Right lobe of liver (tissue), 6 donors: Measurements from ENCODE around the gene SLC22A6. TPM values are rescaled to one million over a fixed set of nuclear protein-coding genes. Genes with fewer than 3 reads are reported as not detected.

ENCODE experiments used
- ATAC-seq, 4 donors: fragments of 200-7000 bp; cut with Tn5 transposase; one replicate each; pipeline ENCODE4 v1.9.1; 2020; ENCODE audit warnings: mild to moderate bottlenecking in 4 of 4, moderate library complexity in 4 of 4
- DNase-seq, 3 donors: peaks; one replicate each; pipeline ENCODE4 v3.0.0-alpha.2; 2020
- H3K27ac ChIP-seq, 3 donors: fragments of 200-600 bp; one replicate each; pipeline ENCODE4 v1.8.0; 2022
- H3K27me3 ChIP-seq, 2 donors: fragments of 200-600 bp; one replicate each; pipeline ENCODE4 v1.8.0; 2022
- H3K36me3 ChIP-seq, 4 donors: fragments of 200-600 bp; sonication (generic) in 1 of 4; one replicate each; pipeline versions ENCODE4 v1.5.1 to v1.8.0; 2017 to 2022; ENCODE audit warnings: control low read depth in 1 of 4
- H3K4me1 ChIP-seq, 4 donors: fragments of 200-600 bp; sonication (generic) in 1 of 4; one replicate each; pipeline versions ENCODE4 v1.5.1 to v1.8.0; 2017 to 2022; ENCODE audit warnings: control low read depth in 1 of 4
- H3K4me3 ChIP-seq, 3 donors: fragments of 200-600 bp; one replicate each; pipeline ENCODE4 v1.8.0; 2022
- H3K9me3 ChIP-seq, 4 donors: fragments of 200-600 bp; sonication (generic) in 1 of 4; one replicate each; pipeline versions ENCODE4 v1.5.1 to v1.8.0; 2017 to 2022; ENCODE audit warnings: control low read depth in 1 of 4
- CTCF ChIP-seq, 4 donors: fragments of 200-600 bp in 3 of 4; fragments of 450-650 bp in 1 of 4; IDR thresholded peaks; one replicate each; pipeline versions ENCODE4 v1.5.1 to v1.8.0; 2016 to 2022; ENCODE audit warnings: antibody characterized with exemption in 4 of 4, mild to moderate bottlenecking in 2 of 4
- POLR2A ChIP-seq: fragments of 450-650 bp; IDR thresholded peaks from one replicate; pipeline ENCODE4 v1.6.1; 2017; ENCODE audit warnings: antibody characterized with exemption, mild to moderate bottlenecking
- WGBS: methylation state at CpG from one replicate; pipeline ENCODE4 v1.1.6; 2018; ENCODE audit warnings: low coverage, low lambda C conversion rate; ENCODE audit not compliant: insufficient coverage; ENCODE audit errors: missing lambda C conversion rate; 5-methylcytosine and 5-hydroxymethylcytosine counted together
- intact Hi-C, 2 donors: fragments of 100-400 bp; cut with DNase I; formaldehyde crosslinking; loops; one replicate each; pipeline versions ENCODE4 v1.11.2 to v1.14.1; 2022
- total RNA-seq, 6 experiments: library from RNA; depleted of rRNA in 2 of 6; stranded (reverse); fragments of >200 nt in 2 of 6; fragmentation: NEBNext Ultra II Directional in 3 of 6; extraction: Animal tissue kit (Norgen Biotek cat#: 25700) in 3 of 6; gene quantifications; one replicate each; pipeline versions ENCODE4 v1.1.0 to v1.2.4, GENCODE V29; 2016 to 2023
- donor health status: DM: no; HTN: yes; CAD: no.
- donor health status: DM: no; HTN: no; CAD: no.
- donor health status: DM: no; HTN: no; CAD: no.
- donor health status: DM: no; HTN: yes; CAD: no.
- donor health status: DM: no; HTN: yes; CAD: no.

Gene SLC22A6
- total RNA-seq, 6 experiments from 2014 or later = not detected

- H3K36me3 ChIP-seq = no peaks in the 10 kb centered on the region
- no peak for TF ChIP-seq CTCF (IDR thresholded peaks at IDR 0.05)
- TF ChIP-seq POLR2A = no peak
- no peaks in the 10 kb centered on the region for H3K9me3 ChIP-seq
- 55% methylated on average over 4 of the region's 18 CpGs for WGBS
- intact Hi-C loops = loop anchor here in 1 of 2 donors (5.0 kb wide), 1 partner anchor 108 kb away; no protein-coding TSS in a partner anchor
- H3K4me1 ChIP-seq = no peaks in the 10 kb centered on the region
- no peaks in the 10 kb centered on the region for H3K27me3 ChIP-seq
- no peak for DNase-seq
- H3K27ac ChIP-seq = no peak within 1 kb of the TSS
- H3K4me3 ChIP-seq = no peak within 1 kb of the TSS
- ATAC-seq = peak in 1 of 4 donors; percentile 12
Observed at GRCh38 chr11:63015521-63016215, 30.9 kb upstream of the SLC22A6 start, which contains the start of gene SLC22A8. TSS of gene SLC22A8 (minus strand) at chr11:63015841. CDS start at chr11:63014958, 883 bp downstream.

- no peaks in the 10 kb centered on the region for H3K36me3 ChIP-seq
- H3K27ac ChIP-seq = no peak overlapping the region
- H3K27me3 ChIP-seq = no peaks in the 10 kb centered on the region
- no peak overlapping the region for H3K4me3 ChIP-seq
- 86% methylated on average over 11 of the region's 13 CpGs for WGBS
- intact Hi-C loops = loop anchor here in 1 of 2 donors (5.0 kb wide), 1 partner anchor 107 kb away; no protein-coding TSS in a partner anchor
- H3K4me1 ChIP-seq = no peaks in the 10 kb centered on the region
- ATAC-seq (no peak), DNase-seq (no peak)
- TF ChIP-seq POLR2A (no peak), CTCF (IDR thresholded peaks at IDR 0.05) (no peak)
- no peaks in the 10 kb centered on the region for H3K9me3 ChIP-seq
Observed at GRCh38 chr11:63014408-63015055, 29.8 kb upstream of the SLC22A6 start.

- ATAC-seq (no peak), DNase-seq (no peak)
- Histone ChIP-seq H3K36me3 (no peaks in the 10 kb centered on the region), H3K27ac (no peak overlapping the region), H3K4me3 (no peak overlapping the region), H3K27me3 (no peaks in the 10 kb centered on the region), H3K9me3 (no peaks in the 10 kb centered on the region), H3K4me1 (no peaks in the 10 kb centered on the region)
- intact Hi-C loops = no loop called here
- TF ChIP-seq POLR2A (no peak), CTCF (IDR thresholded peaks at IDR 0.05) (no peak)
- WGBS = 80% methylated on average over 1 of the region's 1 CpG
Observed at GRCh38 chr11:63012839-63013238, 28.1 kb upstream of the SLC22A6 start.

- no peaks in the 10 kb centered on the region for H3K9me3 ChIP-seq
- H3K4me3 ChIP-seq = no peak overlapping the region
- TF ChIP-seq CTCF (IDR thresholded peaks at IDR 0.05) = no peak
- TF ChIP-seq POLR2A = no peak
- H3K27me3 ChIP-seq = no peaks in the 10 kb centered on the region
- no peak overlapping the region for H3K27ac ChIP-seq
- intact Hi-C loops = no loop called here
- no peak for DNase-seq
- H3K4me1 ChIP-seq = no peaks in the 10 kb centered on the region
- ATAC-seq = no peak
- 82% methylated on average over 7 of the region's 11 CpGs for WGBS
- no peaks in the 10 kb centered on the region for H3K36me3 ChIP-seq
Observed at GRCh38 chr11:63012430-63012829, 27.7 kb upstream of the SLC22A6 start.
